Stimulated activated CD4-positive, alpha-beta T cell treated with anti-CD3 and anti-CD28 coated beads, Interleukin-12 subunit alpha, Interleukin-12 subunit beta, amount 100 ng/mL, for 24 hours (primary cell): ENCODE results near the gene B3GLCT.

Experiments
- DNase-seq, 2 experiments: peaks; one replicate each; pipeline ENCODE4 v3.0.0-alpha.2; 2020; ENCODE audit warnings: low read depth in 2 of 2

B3GLCT gene

GRCh38 chr13:31350560-31350959, 150.8 kb downstream of the B3GLCT start:
- DNase-seq, result no peak

DNA sequence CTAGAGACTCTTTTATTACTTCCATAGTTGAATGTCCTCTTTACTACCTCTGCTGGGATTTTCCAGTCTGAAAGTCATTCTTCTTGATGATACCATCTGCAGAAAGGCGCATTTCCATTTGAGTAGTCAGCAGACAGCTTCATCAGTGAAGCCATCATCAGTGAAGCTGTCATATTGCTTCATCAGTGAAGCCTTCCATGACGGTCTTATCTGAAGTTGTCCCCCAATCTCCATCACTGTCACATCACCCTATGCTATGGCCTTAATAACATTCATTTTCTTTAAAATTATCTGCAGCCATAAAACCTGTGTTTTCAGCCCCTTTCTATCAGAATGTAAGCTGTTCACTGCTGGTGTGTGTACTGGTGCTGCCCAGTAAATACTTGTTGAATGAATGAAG, 151.6 kb downstream of the B3GLCT start:
- no peak for DNase-seq

- no peak for DNase-seq
These were observed 152.7 kb downstream of the B3GLCT start for GRCh38 chr13:31352467-31352866.

GRCh38 chr13:31355001-31355400, 155.2 kb downstream of the B3GLCT start:
- DNase-seq, result no peak

GRCh38 chr13:31356991-31357390, 157.2 kb downstream of the B3GLCT start:
- no peak for DNase-seq

GRCh38 chr13:31357581-31357980, 157.8 kb downstream of the B3GLCT start:
- no peak for DNase-seq

DNA sequence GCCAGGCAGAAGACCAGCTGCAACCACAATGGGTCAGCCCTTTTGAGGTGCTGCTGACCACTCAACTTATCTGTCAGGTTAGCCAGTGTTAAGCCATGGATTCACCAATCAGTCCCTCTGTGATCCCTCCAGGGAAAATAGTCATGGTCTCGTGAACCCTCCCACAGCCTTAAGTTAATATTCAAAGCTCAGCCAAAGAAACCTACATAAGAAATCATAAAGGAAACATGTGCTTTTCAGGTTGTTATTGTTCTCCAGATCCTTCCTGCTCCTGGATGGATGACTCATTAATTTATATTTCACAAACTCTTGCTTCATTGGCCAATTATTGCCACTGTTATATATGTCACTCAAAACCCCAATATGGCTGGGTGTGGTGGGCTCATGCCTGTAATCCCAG, 161.9 kb downstream of the B3GLCT start:
- no peak for DNase-seq

DNA sequence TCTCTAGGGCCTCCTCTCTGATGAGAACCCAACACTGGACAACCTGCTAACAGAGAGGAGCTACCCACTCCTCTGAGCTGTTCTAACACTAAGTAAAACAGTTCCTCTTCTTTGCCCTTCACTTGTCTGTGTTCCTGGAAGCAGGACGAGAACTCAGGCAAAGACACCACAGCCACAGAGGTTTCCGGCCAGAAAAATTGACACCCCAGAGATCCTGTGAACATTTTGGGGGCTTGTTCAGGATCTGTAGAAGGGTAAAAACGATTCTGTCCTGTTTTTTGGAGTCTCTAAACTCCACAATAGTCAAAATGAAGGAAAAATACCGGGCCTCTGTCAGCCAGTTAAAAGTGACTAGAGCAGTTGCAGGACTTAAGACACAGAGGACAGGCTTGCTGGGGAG, 165.9 kb downstream of the B3GLCT start:
- DNase-seq, result no peak

- no peak for DNase-seq
These were observed 167.6 kb downstream of the B3GLCT start for GRCh38 chr13:31367410-31367809.

- DNase-seq, result no peak
These were observed 169.4 kb downstream of the B3GLCT start for GRCh38 chr13:31369213-31369612.

DNA sequence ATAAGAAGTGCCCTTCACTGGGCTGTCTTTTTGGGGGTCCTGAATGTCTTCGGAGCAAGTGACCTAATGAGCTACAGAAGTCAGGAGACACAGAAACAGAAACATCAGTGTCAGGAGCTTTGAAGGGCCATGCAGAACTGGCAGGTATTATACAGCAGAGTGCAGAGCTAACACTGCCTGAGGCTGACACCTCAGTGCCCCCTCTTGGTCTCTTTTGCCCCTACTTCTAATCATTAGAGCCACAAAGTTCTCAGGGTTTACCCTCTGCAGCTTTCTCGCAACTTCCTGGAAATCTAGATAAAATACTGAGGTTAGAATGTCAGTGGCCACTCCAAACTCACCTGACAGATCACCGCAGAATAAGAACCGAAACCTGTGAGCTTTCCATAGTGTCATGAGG, 172.7 kb downstream of the B3GLCT start:
- DNase-seq, result no peak

DNA sequence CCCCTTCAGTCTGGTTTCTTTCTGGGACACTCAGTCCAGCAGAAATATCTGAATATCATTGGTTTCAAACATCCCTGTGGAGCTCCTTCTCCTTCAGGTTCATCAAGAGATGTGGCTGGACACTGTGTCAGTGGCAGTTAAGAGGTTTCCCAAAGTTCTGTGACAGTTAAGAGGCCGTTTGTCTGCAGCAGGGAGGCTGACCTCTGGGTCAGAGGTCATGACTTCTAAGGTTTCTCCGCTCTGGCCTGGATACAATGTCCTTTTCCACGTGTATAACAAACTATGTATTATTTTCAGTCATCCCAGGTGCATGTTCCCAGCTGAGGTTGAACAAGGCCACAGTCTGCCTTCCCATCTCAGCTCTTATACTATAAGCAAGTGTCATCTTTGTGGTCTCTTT, 174.9 kb downstream of the B3GLCT start:
- DNase-seq, result no peak

DNA sequence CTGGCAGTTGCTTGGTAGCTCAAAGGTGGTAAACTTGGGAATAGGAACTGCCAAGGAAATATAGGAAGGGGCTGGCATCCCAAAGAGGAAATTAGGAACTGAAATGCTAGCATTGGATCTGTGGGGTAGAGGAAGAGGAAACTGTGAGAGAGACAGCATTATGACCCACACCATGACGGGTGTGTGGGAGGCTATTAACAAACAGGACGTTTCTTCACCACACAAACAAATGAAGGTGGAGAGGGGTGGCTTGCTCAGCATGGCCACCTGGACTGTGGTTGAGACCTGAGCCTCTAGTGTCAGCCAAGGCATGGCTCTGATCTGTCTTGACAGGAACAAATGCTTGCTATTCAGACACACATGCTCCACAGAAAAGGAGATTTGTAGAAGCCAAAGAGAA, 178.2 kb downstream of the B3GLCT start:
- DNase-seq, result no peak

DNA sequence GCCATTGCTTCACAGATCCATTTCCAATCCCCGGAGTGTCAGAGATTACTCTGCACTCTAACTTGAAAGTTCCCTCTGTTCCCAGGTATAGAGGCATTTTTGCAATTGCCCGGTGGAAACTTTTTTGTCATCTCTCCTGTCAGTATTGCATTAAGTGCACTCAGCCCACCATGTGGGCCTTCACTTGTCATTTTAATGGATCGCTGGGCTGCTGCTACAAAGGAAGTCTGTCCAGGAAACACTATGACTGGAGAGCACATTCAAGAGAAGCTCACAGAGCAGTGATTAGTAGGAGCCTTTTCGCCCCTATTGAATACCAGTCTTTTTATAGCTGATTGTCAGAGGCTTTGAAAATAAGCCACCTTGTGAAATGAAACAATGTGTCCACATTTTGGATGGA, 180.9 kb downstream of the B3GLCT start:
- no peak for DNase-seq
